ENCODE measurements around the gene FBXW10B. TPM values are rescaled to one million over a fixed set of nuclear protein-coding genes. Genes with fewer than 3 reads are reported as not detected.

The FBXW10B gene
- 1.9 to 3.2 TPM (median 2.7 TPM) in 5 replicates for total RNA-seq (2022; extraction: Qiagen RNA extraction)

GRCh38 chr17:15619331-15620058, at the start of gene FBXW10B:
Gene FBXW10B, minus strand, starts transcription at chr17:15619704. Its CDS starts 192 bp downstream, at chr17:15619512.

Other genes starting within 250 kb of the FBXW10B start
- gene CDRT4, start 152.1 kb downstream of the FBXW10B start, total RNA-seq (2022; extraction: Qiagen RNA extraction) = 0.51 to 1.7 TPM (median 1.2 TPM) in 4 of 5 replicates, not detected in the other
- 6.2 to 13.9 TPM (median 9.9 TPM) in 5 replicates for gene TVP23C, start 56.2 kb downstream of the FBXW10B start, total RNA-seq (2022; extraction: Qiagen RNA extraction)
- gene TRIM16, start 64.6 kb upstream of the FBXW10B start, total RNA-seq (2022; extraction: Qiagen RNA extraction) = 180 to 235 TPM (median 202 TPM) in 5 replicates
- 22.6 to 37.9 TPM (median 24.8 TPM) in 5 replicates for gene ZNF286A, start 80.0 kb upstream of the FBXW10B start, total RNA-seq (2022; extraction: Qiagen RNA extraction)
- gene TBC1D26, start 112.6 kb upstream of the FBXW10B start, total RNA-seq (2022; extraction: Qiagen RNA extraction) = 0.07 TPM in 1 of 5 replicates, not detected in the others